Measurements from ENCODE around the gene ZWILCH. TPM values are rescaled to one million over a fixed set of nuclear protein-coding genes. Genes with fewer than 3 reads are reported as not detected.

ZWILCH gene
- polyA plus RNA-seq, 1 donor (not counting 4 experiments of a cell fraction or from before 2014, with no cell fraction given): 34.9 TPM

DNA sequence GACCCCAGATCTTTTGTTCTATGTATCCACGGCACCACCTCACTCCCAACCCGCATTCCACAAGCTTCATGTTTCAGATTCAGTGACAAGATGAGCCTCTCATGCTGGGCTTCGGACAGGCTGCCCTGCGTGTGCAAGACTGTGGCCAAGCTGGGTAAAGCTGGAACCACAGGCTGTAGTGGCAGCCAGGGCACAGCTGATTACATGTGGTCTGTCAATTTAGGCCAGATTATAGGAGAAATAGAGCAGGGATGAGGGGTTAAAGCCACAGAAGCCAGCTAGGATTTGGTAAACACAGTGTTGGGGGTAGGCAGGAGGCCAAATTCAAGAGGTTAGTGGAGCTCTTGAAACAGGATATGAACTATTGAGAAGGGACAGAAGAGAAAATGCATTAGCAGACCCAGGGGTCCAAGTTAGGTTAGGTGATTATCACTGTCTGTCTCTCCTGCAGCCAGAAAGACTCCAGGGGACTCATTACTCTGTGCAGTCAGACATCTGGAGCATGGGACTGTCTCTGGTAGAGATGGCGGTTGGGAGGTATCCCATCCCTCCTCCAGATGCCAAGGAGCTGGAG is 20.5 kb upstream of the ZWILCH start:
- H3K4me2 ChIP-seq (ENCODE audit: control insufficient read depth, extremely low read depth, insufficient read depth, low read depth, low read length): no peak overlapping the region
- no peak overlapping the region for H3K27ac ChIP-seq (ENCODE audit: control insufficient read depth, insufficient read depth, low read length)
- H2AFZ ChIP-seq (ENCODE audit: control insufficient read depth, low read length): no peak overlapping the region
- no peaks in the 10 kb centered on the region for H3K27me3 ChIP-seq (ENCODE audit: control insufficient read depth, extremely low read depth, insufficient read depth, low read length)
- H3K36me3 ChIP-seq (ENCODE audit: control insufficient read depth in 2 of 2, extremely low read depth in 1 of 2, insufficient read depth in 2 of 2, low read length in 2 of 2): peaks cover 19 to 54% of the 10 kb centered on the region in 2 experiments
- dilution Hi-C loops (cut with MboI; ENCODE audit: extremely low pct_ligation_motif_present, low sequenced_read_pairs): no loop called here
- H4K20me1 ChIP-seq (ENCODE audit: control insufficient read depth, extremely low read depth, insufficient read depth, low read length): peaks cover 5% of the 10 kb centered on the region
- peaks cover 21% of the 10 kb centered on the region for H3K79me2 ChIP-seq (ENCODE audit: control insufficient read depth, insufficient read depth, low read length)
- no peaks in the 10 kb centered on the region for H3K9me3 ChIP-seq (ENCODE audit: control insufficient read depth, low read depth, low read length)
- no peak overlapping the region for H3K4me3 ChIP-seq (ENCODE audit: control insufficient read depth in 2 of 3, extremely low read depth in 1 of 3, insufficient read depth in 2 of 3, low read depth in 1 of 3, low read length in 3 of 3)
- no peak for DNase-seq (ENCODE audit: low read depth, low spot score)
- H3K9me1 ChIP-seq (ENCODE audit: control insufficient read depth, extremely low read depth, insufficient read depth, low read length): no peaks in the 10 kb centered on the region
- TF ChIP-seq, protein P1, sequence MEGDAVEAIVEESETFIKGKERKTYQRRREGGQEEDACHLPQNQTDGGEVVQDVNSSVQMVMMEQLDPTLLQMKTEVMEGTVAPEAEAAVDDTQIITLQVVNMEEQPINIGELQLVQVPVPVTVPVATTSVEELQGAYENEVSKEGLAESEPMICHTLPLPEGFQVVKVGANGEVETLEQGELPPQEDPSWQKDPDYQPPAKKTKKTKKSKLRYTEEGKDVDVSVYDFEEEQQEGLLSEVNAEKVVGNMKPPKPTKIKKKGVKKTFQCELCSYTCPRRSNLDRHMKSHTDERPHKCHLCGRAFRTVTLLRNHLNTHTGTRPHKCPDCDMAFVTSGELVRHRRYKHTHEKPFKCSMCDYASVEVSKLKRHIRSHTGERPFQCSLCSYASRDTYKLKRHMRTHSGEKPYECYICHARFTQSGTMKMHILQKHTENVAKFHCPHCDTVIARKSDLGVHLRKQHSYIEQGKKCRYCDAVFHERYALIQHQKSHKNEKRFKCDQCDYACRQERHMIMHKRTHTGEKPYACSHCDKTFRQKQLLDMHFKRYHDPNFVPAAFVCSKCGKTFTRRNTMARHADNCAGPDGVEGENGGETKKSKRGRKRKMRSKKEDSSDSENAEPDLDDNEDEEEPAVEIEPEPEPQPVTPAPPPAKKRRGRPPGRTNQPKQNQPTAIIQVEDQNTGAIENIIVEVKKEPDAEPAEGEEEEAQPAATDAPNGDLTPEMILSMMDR (optimal IDR thresholded peaks at IDR 0.05 in 1 of 3, IDR thresholded peaks at IDR 0.05 in 1 of 3, conservative IDR thresholded peaks at IDR 0.05 in 1 of 3; ENCODE audit: extremely low read depth in 1 of 3, insufficient read depth in 2 of 3, low read length in 3 of 3): no peak
- FAIRE-seq: no peak
- H3K4me1 ChIP-seq (ENCODE audit: control insufficient read depth, extremely low read depth, insufficient read depth, low read length): peaks cover 20% of the 10 kb centered on the region
- H3K9ac ChIP-seq (ENCODE audit: control insufficient read depth, extremely low read depth, insufficient read depth, low read length): no peak overlapping the region

DNA sequence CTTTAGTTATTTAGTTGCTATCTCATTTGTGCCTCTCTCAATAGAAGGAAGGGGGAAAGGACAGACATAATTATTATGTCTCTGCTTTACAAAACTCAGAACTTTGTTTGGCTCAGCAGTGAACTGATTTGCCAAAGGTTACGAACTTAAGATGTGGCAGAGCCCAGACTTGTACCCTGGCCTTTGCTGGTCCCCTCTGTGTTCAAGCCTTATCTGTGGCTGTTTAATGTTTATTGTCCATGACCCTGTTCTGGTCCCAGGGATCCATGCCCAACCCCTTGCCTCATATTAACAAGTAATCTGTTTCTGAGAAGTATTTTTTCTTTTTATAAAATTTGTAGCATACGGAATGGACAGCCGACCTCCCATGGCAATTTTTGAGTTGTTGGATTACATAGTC is 18.2 kb upstream of the ZWILCH start:
- Histone ChIP-seq H3K27me3 (ENCODE audit: control insufficient read depth, extremely low read depth, insufficient read depth, low read length) (no peaks in the 10 kb centered on the region), H3K36me3 (ENCODE audit: control insufficient read depth in 2 of 2, extremely low read depth in 1 of 2, insufficient read depth in 2 of 2, low read length in 2 of 2) (peaks cover 29 to 52% of the 10 kb centered on the region in 2 experiments), H3K4me2 (ENCODE audit: control insufficient read depth, extremely low read depth, insufficient read depth, low read depth, low read length) (no peak overlapping the region), H3K79me2 (ENCODE audit: control insufficient read depth, insufficient read depth, low read length) (peaks cover 15% of the 10 kb centered on the region), H2AFZ (ENCODE audit: control insufficient read depth, low read length) (no peak overlapping the region), H3K27ac (ENCODE audit: control insufficient read depth, insufficient read depth, low read length) (no peak overlapping the region), H3K4me1 (ENCODE audit: control insufficient read depth, extremely low read depth, insufficient read depth, low read length) (peaks cover 2% of the 10 kb centered on the region), H3K9me1 (ENCODE audit: control insufficient read depth, extremely low read depth, insufficient read depth, low read length) (no peaks in the 10 kb centered on the region), H4K20me1 (ENCODE audit: control insufficient read depth, extremely low read depth, insufficient read depth, low read length) (no peaks in the 10 kb centered on the region), H3K4me3 (ENCODE audit: control insufficient read depth in 2 of 3, extremely low read depth in 1 of 3, insufficient read depth in 2 of 3, low read depth in 1 of 3, low read length in 3 of 3) (no peak overlapping the region), H3K9ac (ENCODE audit: control insufficient read depth, extremely low read depth, insufficient read depth, low read length) (no peak overlapping the region), H3K9me3 (ENCODE audit: control insufficient read depth, low read depth, low read length) (no peaks in the 10 kb centered on the region)
- dilution Hi-C loops (cut with MboI; ENCODE audit: extremely low pct_ligation_motif_present, low sequenced_read_pairs): no loop called here
- DNase-seq (ENCODE audit: low read depth, low spot score) (no peak), FAIRE-seq (no peak)
- TF ChIP-seq, protein P1 (optimal IDR thresholded peaks at IDR 0.05 in 1 of 3, IDR thresholded peaks at IDR 0.05 in 1 of 3, conservative IDR thresholded peaks at IDR 0.05 in 1 of 3; ENCODE audit: extremely low read depth in 1 of 3, insufficient read depth in 2 of 3, low read length in 3 of 3): no peak
- TF ChIP-seq EZH2 (IDR thresholded peaks at IDR 0.05; ENCODE audit: low read length): no peak
